Effector memory CD8-positive, alpha-beta T cell (primary cell): ENCODE data around the gene CDKN1B.
A peak's percentile ranks its signal among the peaks of the same experiment; 100 is the strongest.

Experiments
- ATAC-seq: fragments of 150-1000 bp; cut with Tn5 transposase; replicated peaks from 2 replicates; pipeline ENCODE4 v1.10.0; 2021; ENCODE audit warnings: mild to moderate bottlenecking, moderate library complexity
- DNase-seq, 3 experiments: peaks; one replicate each; pipeline ENCODE4 v3.0.0; 2021
- H3K27ac Mint-ChIP-seq, 2 donors: one replicate each; pipeline ENCODE4 v1.8.0; 2022; ENCODE audit warnings: mild to moderate bottlenecking in 2 of 2, mixed read lengths in 2 of 2, moderate library complexity in 2 of 2
- H3K27me3 Mint-ChIP-seq, 2 donors: one replicate each; pipeline ENCODE4 v1.8.0; 2022; ENCODE audit warnings: mixed read lengths in 2 of 2
- H3K36me3 Mint-ChIP-seq: one replicate; pipeline ENCODE4 v1.8.0; 2022; ENCODE audit warnings: mild to moderate bottlenecking, moderate library complexity, mixed read lengths; ENCODE audit not compliant: insufficient read depth
- H3K4me1 Mint-ChIP-seq, 2 donors: one replicate each; pipeline ENCODE4 v1.8.0; 2022; ENCODE audit warnings: low read depth in 2 of 2, mixed read lengths in 2 of 2
- H3K4me3 Mint-ChIP-seq, 2 donors: one replicate each; pipeline ENCODE4 v1.8.0; 2022; ENCODE audit warnings: mild to moderate bottlenecking in 2 of 2, mixed read lengths in 2 of 2, moderate library complexity in 2 of 2
- H3K9me3 Mint-ChIP-seq, 2 donors: one replicate each; pipeline ENCODE4 v1.8.0; 2022; ENCODE audit warnings: mixed read lengths in 2 of 2

Gene CDKN1B

GRCh38 chr12:12715128-12715458 is 2.1 kb upstream of the CDKN1B start:
- H3K4me3 Mint-ChIP-seq: peak overlapping the region; percentile 99
- peaks cover 61% of the 10 kb centered on the region for H3K36me3 Mint-ChIP-seq
- DNase-seq: no peak
- H3K27me3 Mint-ChIP-seq: no peaks in the 10 kb centered on the region
- H3K27ac Mint-ChIP-seq: peak overlapping the region; percentile 100
- peaks cover 42 to 57% of the 10 kb centered on the region in 2 donors for H3K4me1 Mint-ChIP-seq
- ATAC-seq: no peak
- no peaks in the 10 kb centered on the region for H3K9me3 Mint-ChIP-seq

- no peak for DNase-seq
These were observed 1.6 kb upstream of the CDKN1B start for GRCh38 chr12:12715459-12716150.

GRCh38 chr12:12716151-12716792 is 896 bp upstream of the CDKN1B start:
- peak overlapping the region; percentile 99 for H3K4me3 Mint-ChIP-seq
- no peaks in the 10 kb centered on the region for H3K27me3 Mint-ChIP-seq
- H3K27ac Mint-ChIP-seq: peak overlapping the region; percentile 100
- H3K4me1 Mint-ChIP-seq: peaks cover 49 to 68% of the 10 kb centered on the region in 2 donors
- H3K9me3 Mint-ChIP-seq: no peaks in the 10 kb centered on the region
- peaks cover 73% of the 10 kb centered on the region for H3K36me3 Mint-ChIP-seq
- ATAC-seq: no peak
- peak in 1 of 3 experiments; percentile 27 for DNase-seq

More at GRCh38 chr12:12715459-12716150, 1.6 kb upstream of the CDKN1B start:
- Mint-ChIP-seq H3K9me3 (no peaks in the 10 kb centered on the region), H3K4me3 (peak overlapping the region; percentile 99), H3K36me3 (peaks cover 66% of the 10 kb centered on the region), H3K27me3 (no peaks in the 10 kb centered on the region), H3K4me1 (peaks cover 44 to 62% of the 10 kb centered on the region in 2 donors), H3K27ac (peak overlapping the region; percentile 100)
- no peak for ATAC-seq

GRCh38 chr12:12717586-12718380 is 615 bp downstream of the CDKN1B start:
- peaks cover 88% of the 10 kb centered on the region for H3K36me3 Mint-ChIP-seq

DNA sequence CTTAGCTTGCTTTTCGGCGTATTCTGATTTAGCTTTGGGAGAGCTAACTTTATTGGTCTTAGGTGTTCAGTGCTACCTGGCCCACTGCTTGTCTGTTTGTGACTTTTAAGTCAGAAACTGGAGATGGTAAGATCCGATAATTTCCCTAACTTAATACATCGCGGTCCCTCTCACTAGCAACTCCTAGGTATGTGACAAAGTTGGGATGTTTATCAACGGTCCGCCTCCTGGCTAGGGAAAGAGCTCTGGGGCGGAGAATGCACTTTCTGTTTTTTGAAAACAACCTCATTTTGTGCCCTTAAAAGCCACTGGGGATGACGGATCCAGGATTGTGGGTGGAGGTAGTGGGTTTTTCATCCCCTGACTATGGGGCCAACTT is 1.2 kb downstream of the CDKN1B start:
- H3K9me3 Mint-ChIP-seq: no peaks in the 10 kb centered on the region
- H3K4me1 Mint-ChIP-seq: peaks cover 42 to 63% of the 10 kb centered on the region in 2 donors
- peaks cover 93% of the 10 kb centered on the region for H3K36me3 Mint-ChIP-seq
- H3K27me3 Mint-ChIP-seq: no peaks in the 10 kb centered on the region
- H3K27ac Mint-ChIP-seq: peak overlapping the region; percentile 100
- H3K4me3 Mint-ChIP-seq: peak overlapping the region; percentile 99
- DNase-seq (no peak), ATAC-seq (no peak)

More at GRCh38 chr12:12717586-12718380, 615 bp downstream of the CDKN1B start:
- H3K4me3 Mint-ChIP-seq: peak overlapping the region; percentile 99
- no peaks in the 10 kb centered on the region for H3K27me3 Mint-ChIP-seq
- peaks cover 46 to 63% of the 10 kb centered on the region in 2 donors for H3K4me1 Mint-ChIP-seq
- no peaks in the 10 kb centered on the region for H3K9me3 Mint-ChIP-seq
- DNase-seq: no peak
- no peak for ATAC-seq
- H3K27ac Mint-ChIP-seq: peak overlapping the region; percentile 100

DNA sequence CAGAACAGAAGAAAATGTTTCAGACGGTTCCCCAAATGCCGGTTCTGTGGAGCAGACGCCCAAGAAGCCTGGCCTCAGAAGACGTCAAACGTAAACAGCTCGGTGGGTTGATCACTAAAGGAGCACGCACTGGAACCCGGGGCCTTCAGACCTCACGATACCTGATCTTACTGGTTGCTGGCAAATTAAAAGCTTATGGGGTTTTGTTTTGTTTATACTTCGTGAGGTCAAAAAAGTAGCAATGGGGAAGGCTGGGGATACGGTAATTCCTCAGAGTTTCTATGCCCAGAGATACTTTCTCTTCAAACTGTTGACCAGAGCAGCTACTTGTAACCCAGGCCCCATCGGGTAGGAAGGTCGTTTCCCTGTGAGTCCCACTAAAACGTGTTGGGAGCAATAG is 1.7 kb downstream of the CDKN1B start:
- Mint-ChIP-seq H3K27me3 (no peaks in the 10 kb centered on the region), H3K27ac (peak overlapping the region; percentile 100), H3K4me3 (peak overlapping the region; percentile 99), H3K9me3 (no peaks in the 10 kb centered on the region), H3K36me3 (peaks cover 96% of the 10 kb centered on the region), H3K4me1 (peaks cover 37 to 59% of the 10 kb centered on the region in 2 donors)
- ATAC-seq (no peak), DNase-seq (no peak)

DNA sequence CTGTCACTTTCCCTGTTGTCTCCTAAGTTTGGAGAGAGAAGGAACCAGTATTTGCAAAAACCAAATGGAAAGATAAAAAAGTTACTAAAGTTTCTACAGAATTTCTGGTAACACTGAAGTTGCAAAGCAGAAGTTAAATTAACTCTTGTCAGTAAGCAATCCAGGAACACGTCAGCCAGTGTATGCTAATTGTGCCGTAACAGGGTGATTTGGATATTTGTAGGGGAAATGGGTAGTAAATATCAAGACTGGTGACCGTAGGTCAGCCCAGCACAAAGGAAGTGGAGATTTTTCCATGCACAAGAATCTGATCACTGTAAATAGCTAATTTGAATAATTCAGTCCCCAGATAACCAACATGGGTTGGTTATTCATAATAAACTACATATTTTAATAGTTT is 2.3 kb downstream of the CDKN1B start:
- DNase-seq: no peak
- Mint-ChIP-seq H3K36me3 (peaks cover 92% of the 10 kb centered on the region), H3K9me3 (no peaks in the 10 kb centered on the region), H3K27ac (peak overlapping the region; percentile 100), H3K4me1 (peaks cover 34 to 53% of the 10 kb centered on the region in 2 donors), H3K4me3 (peak overlapping the region; percentile 99), H3K27me3 (no peaks in the 10 kb centered on the region)
- ATAC-seq: no peak

GRCh38 chr12:12720052-12720451 is 2.9 kb downstream of the CDKN1B start:
- ATAC-seq (no peak), DNase-seq (no peak)
- Mint-ChIP-seq H3K36me3 (peaks cover 91% of the 10 kb centered on the region), H3K4me1 (peaks cover 29 to 47% of the 10 kb centered on the region in 2 donors), H3K4me3 (peak overlapping the region; percentile 99), H3K27ac (peak overlapping the region; percentile 88 to 100), H3K9me3 (no peaks in the 10 kb centered on the region), H3K27me3 (no peaks in the 10 kb centered on the region)

DNA sequence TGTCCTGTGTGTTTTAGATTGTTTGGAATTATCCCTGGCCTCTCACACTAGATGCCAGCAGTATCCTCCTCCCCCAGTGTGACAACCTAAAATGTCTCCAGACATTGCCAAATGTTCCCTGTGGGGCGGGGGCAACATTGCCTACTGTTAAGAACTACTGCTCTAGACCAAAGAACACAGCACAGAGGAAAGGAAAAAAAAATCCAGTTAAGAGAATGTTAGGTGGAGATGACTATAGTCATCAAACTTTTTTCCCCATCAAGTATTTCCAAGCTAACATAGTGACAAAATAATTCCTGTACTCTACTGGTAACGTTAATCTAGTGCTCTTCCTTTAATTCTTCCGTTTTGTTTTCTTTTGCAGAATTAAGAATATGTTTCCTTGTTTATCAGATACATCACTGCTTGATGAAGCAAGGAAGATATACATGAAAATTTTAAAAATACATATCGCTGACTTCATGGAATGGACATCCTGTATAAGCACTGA is 3.5 kb downstream of the CDKN1B start:
- Mint-ChIP-seq H3K9me3 (no peaks in the 10 kb centered on the region), H3K27ac (peak overlapping the region; percentile 88 to 100), H3K4me3 (peak overlapping the region; percentile 99), H3K36me3 (peaks cover 92% of the 10 kb centered on the region), H3K4me1 (peaks cover 24 to 41% of the 10 kb centered on the region in 2 donors), H3K27me3 (no peaks in the 10 kb centered on the region)
- ATAC-seq (no peak), DNase-seq (no peak)

- Mint-ChIP-seq H3K27me3 (no peaks in the 10 kb centered on the region), H3K4me1 (peaks cover 21 to 39% of the 10 kb centered on the region in 2 donors), H3K9me3 (no peaks in the 10 kb centered on the region), H3K36me3 (peaks cover 93% of the 10 kb centered on the region), H3K4me3 (peak overlapping the region; percentile 99), H3K27ac (peak overlapping the region; percentile 88 to 100)
- DNase-seq: no peak
- ATAC-seq: no peak
These were observed 4.1 kb downstream of the CDKN1B start for GRCh38 chr12:12721176-12721751.

DNA sequence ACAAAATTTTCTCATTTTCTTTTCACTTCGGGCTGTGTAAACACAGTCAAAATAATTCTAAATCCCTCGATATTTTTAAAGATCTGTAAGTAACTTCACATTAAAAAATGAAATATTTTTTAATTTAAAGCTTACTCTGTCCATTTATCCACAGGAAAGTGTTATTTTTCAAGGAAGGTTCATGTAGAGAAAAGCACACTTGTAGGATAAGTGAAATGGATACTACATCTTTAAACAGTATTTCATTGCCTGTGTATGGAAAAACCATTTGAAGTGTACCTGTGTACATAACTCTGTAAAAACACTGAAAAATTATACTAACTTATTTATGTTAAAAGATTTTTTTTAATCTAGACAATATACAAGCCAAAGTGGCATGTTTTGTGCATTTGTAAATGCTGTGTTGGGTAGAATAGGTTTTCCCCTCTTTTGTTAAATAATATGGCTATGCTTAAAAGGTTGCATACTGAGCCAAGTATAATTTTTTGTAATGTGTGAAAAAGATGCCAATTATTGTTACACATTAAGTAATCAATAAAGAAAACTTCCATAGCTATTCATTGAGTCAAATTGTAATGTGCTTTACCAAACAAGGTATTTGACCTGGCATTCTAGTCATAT is 4.8 kb downstream of the CDKN1B start:
- H3K27me3 Mint-ChIP-seq: no peaks in the 10 kb centered on the region
- peak overlapping the region; percentile 99 to 100 for H3K27ac Mint-ChIP-seq
- H3K36me3 Mint-ChIP-seq: peaks cover 92% of the 10 kb centered on the region
- H3K9me3 Mint-ChIP-seq: no peaks in the 10 kb centered on the region
- DNase-seq (no peak), ATAC-seq (no peak)
- peaks cover 26 to 44% of the 10 kb centered on the region in 2 donors for H3K4me1 Mint-ChIP-seq
- peak overlapping the region; percentile 99 for H3K4me3 Mint-ChIP-seq

DNA sequence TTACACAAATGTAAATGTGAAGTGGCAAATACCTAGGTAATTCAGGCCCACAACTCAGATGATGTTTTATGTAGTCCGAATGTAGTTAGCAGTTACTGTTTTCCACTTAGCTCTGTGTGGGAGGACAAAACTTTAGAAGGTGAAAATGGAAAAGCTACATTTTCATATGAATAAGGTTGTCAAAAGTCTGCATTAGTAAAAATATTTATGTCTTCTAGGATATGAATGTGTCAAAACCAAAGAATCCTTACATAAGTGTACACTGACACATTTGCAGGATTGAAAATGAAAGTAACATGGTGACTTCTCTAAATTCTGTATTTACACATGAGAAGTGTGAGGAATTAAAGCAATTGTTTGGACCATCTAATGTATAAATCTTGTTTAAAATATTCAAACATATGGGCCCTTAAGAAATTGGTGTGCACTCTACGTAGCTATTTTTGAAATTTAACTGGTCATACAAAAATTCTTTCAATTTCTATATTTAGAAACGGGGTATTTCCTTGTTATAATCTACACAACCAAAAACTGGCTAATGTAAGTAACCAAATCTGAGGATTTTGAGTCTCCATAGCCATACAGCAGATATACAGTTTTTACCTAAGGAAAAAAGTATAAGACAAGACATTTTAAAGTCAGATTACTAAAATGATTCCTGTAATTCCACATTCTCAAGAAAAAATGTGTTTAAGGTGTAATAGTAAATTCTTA is 5.4 kb downstream of the CDKN1B start:
- H3K27me3 Mint-ChIP-seq: no peaks in the 10 kb centered on the region
- peaks cover 28 to 45% of the 10 kb centered on the region in 2 donors for H3K4me1 Mint-ChIP-seq
- ATAC-seq (no peak), DNase-seq (no peak)
- no peaks in the 10 kb centered on the region for H3K9me3 Mint-ChIP-seq
- H3K27ac Mint-ChIP-seq: peak overlapping the region; percentile 97 to 99
- peaks cover 86% of the 10 kb centered on the region for H3K36me3 Mint-ChIP-seq
- peak overlapping the region; percentile 95 to 99 for H3K4me3 Mint-ChIP-seq
